H9 (cell line): ENCODE results near the gene UGT2B11. TPM values are rescaled to one million over a fixed set of nuclear protein-coding genes. Genes with fewer than 3 reads are reported as not detected.
"Not testable (repeated sequence)": the region's sequence is repeated elsewhere in the genome, so short reads cannot be mapped to it uniquely, and the experiment has no call there.

ENCODE experiments used
- DNase-seq: peaks from one replicate; pipeline ENCODE4 v3.0.0-alpha.2; 2017
- H2AFZ ChIP-seq: one replicate; pipeline ENCODE4 v1.6.1; 2013; ENCODE audit warnings: mild to moderate bottlenecking, low read length, control low read depth, moderate library complexity
- H2AK5ac ChIP-seq: 2 replicates; pipeline ENCODE4 v1.6.1; 2013; ENCODE audit warnings: low read length, control low read depth, mixed read lengths; ENCODE audit not compliant: insufficient read length
- H2BK120ac ChIP-seq: one replicate; pipeline ENCODE4 v1.6.1; 2013; ENCODE audit warnings: low read depth, mild to moderate bottlenecking, low read length, control low read depth, inconsistent platforms; ENCODE audit not compliant: poor library complexity, severe bottlenecking
- H2BK12ac ChIP-seq: 2 replicates; pipeline ENCODE4 v1.6.1; 2013; ENCODE audit warnings: low read length, control low read depth, mixed read lengths, low read depth; ENCODE audit not compliant: insufficient read length
- H2BK15ac ChIP-seq: 2 replicates; pipeline ENCODE4 v1.6.1; 2013; ENCODE audit warnings: low read depth, low read length, control low read depth
- H2BK20ac ChIP-seq: one replicate; pipeline ENCODE4 v1.6.1; 2013; ENCODE audit warnings: low read depth, mild to moderate bottlenecking, low read length, control low read depth, inconsistent platforms; ENCODE audit not compliant: poor library complexity, severe bottlenecking
- H2BK5ac ChIP-seq: 2 replicates; pipeline ENCODE4 v1.6.1; 2013; ENCODE audit warnings: low read length, control low read depth, mixed read lengths; ENCODE audit not compliant: insufficient read length
- H3K14ac ChIP-seq: 2 replicates; pipeline ENCODE4 v1.6.1; 2013; ENCODE audit warnings: low read length, control low read depth; ENCODE audit not compliant: insufficient read depth
- H3K18ac ChIP-seq: 2 replicates; pipeline ENCODE4 v1.6.1; 2013; ENCODE audit warnings: low read depth, mild to moderate bottlenecking, mixed read lengths, low read length, control low read depth; ENCODE audit not compliant: insufficient read length
- H3K23ac ChIP-seq: 2 replicates; pipeline ENCODE4 v1.6.1; 2013; ENCODE audit warnings: low read length, control low read depth, mixed read lengths, low read depth; ENCODE audit not compliant: insufficient read length
- H3K23me2 ChIP-seq: 2 replicates; pipeline ENCODE4 v1.6.1; 2013; ENCODE audit warnings: low read depth, mild to moderate bottlenecking, mixed read lengths, low read length, control low read depth; ENCODE audit not compliant: insufficient read length, poor library complexity, severe bottlenecking
- H3K27ac ChIP-seq: 2 replicates; pipeline ENCODE4 v1.5.1; 2013; ENCODE audit warnings: low read length, control low read depth, mixed read lengths, low read depth; ENCODE audit not compliant: insufficient read length
- H3K27me3 ChIP-seq: 2 replicates; pipeline ENCODE4 v1.6.1; 2013; ENCODE audit warnings: low read length, control low read depth, inconsistent platforms; ENCODE audit not compliant: insufficient read depth
- H3K4ac ChIP-seq: 2 replicates; pipeline ENCODE4 v1.6.1; 2013; ENCODE audit warnings: low read depth, mild to moderate bottlenecking, control low read depth, inconsistent platforms, low read length, moderate library complexity
- H3K4me1 ChIP-seq: 2 replicates; pipeline ENCODE4 v1.6.1; 2013; ENCODE audit warnings: low read length, control low read depth, inconsistent platforms; ENCODE audit not compliant: insufficient read depth
- H3K4me2 ChIP-seq: 2 replicates; pipeline ENCODE4 v1.6.1; 2013; ENCODE audit warnings: low read length, control low read depth, mixed read lengths; ENCODE audit not compliant: insufficient read length, insufficient read depth
- H3K56ac ChIP-seq: 2 replicates; pipeline ENCODE4 v1.6.1; 2013; ENCODE audit warnings: low read depth, mild to moderate bottlenecking, mixed read lengths, low read length, control low read depth; ENCODE audit not compliant: insufficient read length
- H3K79me1 ChIP-seq: 2 replicates; pipeline ENCODE4 v1.6.1; 2013; ENCODE audit warnings: low read depth, mild to moderate bottlenecking, moderate library complexity, low read length, control low read depth, inconsistent platforms; ENCODE audit not compliant: insufficient read depth, poor library complexity, severe bottlenecking
- H3K79me2 ChIP-seq: 2 replicates; pipeline ENCODE4 v1.6.1; 2013; ENCODE audit warnings: low read length, control low read depth, inconsistent platforms; ENCODE audit not compliant: insufficient read depth
- H3K9ac ChIP-seq: 2 replicates; pipeline ENCODE4 v1.6.1; 2013; ENCODE audit warnings: low read length, control low read depth, mixed read lengths; ENCODE audit not compliant: insufficient read length; ENCODE audit errors: extremely low read depth
- H3K9me3 ChIP-seq: one replicate; pipeline ENCODE4 v1.6.1; 2013; ENCODE audit warnings: low read depth, low read length, inconsistent platforms; ENCODE audit not compliant: control insufficient read depth
- H3T11ph ChIP-seq: one replicate; pipeline ENCODE4 v1.6.1; 2013; ENCODE audit warnings: mild to moderate bottlenecking, low read length, control low read depth, inconsistent platforms
- H4K20me1 ChIP-seq: one replicate; pipeline ENCODE4 v1.6.1; 2013; ENCODE audit not compliant: control insufficient read depth, insufficient read length, insufficient read depth
- H4K5ac ChIP-seq: 2 replicates; pipeline ENCODE4 v1.6.1; 2013; ENCODE audit warnings: low read depth, mild to moderate bottlenecking, mixed read lengths, low read length, control low read depth; ENCODE audit not compliant: insufficient read length
- H4K8ac ChIP-seq: replicated peaks from 2 replicates; pipeline ENCODE4 v1.6.1; 2013; ENCODE audit warnings: low read length, control low read depth, mixed read lengths, low read depth; ENCODE audit not compliant: insufficient read length
- H4K91ac ChIP-seq: 2 replicates; pipeline ENCODE4 v1.6.1; 2013; ENCODE audit warnings: low read depth, mild to moderate bottlenecking, moderate library complexity, mixed read lengths, low read length, control low read depth; ENCODE audit not compliant: insufficient read length
- H3K27ac Mint-ChIP-seq, 3 experiments: 2 replicates in 2 of 3; 3 replicates in 1 of 3; pipeline ENCODE4 v1.8.0; 2020 to 2021; ENCODE audit warnings: mixed read lengths in 3 of 3, mild to moderate bottlenecking in 1 of 3, moderate library complexity in 1 of 3
- H3K27me3 Mint-ChIP-seq: 2 replicates; pipeline ENCODE4 v1.8.0; 2021; ENCODE audit warnings: low read depth, mild to moderate bottlenecking, moderate library complexity, mixed read lengths
- H3K36me3 Mint-ChIP-seq, 3 experiments: 2 replicates in 2 of 3; 3 replicates in 1 of 3; pipeline ENCODE4 v1.8.0; 2020 to 2021; ENCODE audit warnings: low read depth in 3 of 3, mixed read lengths in 3 of 3; ENCODE audit not compliant: insufficient read depth in 1 of 3
- H3K4me1 Mint-ChIP-seq, 2 experiments: 2 replicates each; pipeline ENCODE4 v1.8.0; 2020; ENCODE audit warnings: mixed read lengths in 2 of 2
- H3K4me3 Mint-ChIP-seq, 2 experiments: 2 replicates in 1 of 2; 3 replicates in 1 of 2; pipeline ENCODE4 v1.8.0; 2020 to 2021; ENCODE audit warnings: mild to moderate bottlenecking in 2 of 2, mixed read lengths in 2 of 2, moderate library complexity in 1 of 2
- H3K9me3 Mint-ChIP-seq, 2 experiments: 2 replicates in 1 of 2; 3 replicates in 1 of 2; pipeline ENCODE4 v1.8.0; 2020; ENCODE audit warnings: mild to moderate bottlenecking in 2 of 2, mixed read lengths in 2 of 2, moderate library complexity in 1 of 2
- WGBS: extraction: QIAGEN DNeasy Blood & Tissue Kit; methylation state at CpG from one replicate; pipeline ENCODE4 v1.1.7; 2013; ENCODE audit warnings: missing lambda C conversion rate, low lambda C conversion rate, mixed read lengths; ENCODE audit not compliant: insufficient read length; ENCODE audit errors: extremely low coverage; 5-methylcytosine and 5-hydroxymethylcytosine counted together
- total RNA-seq: library from RNA; stranded (reverse); gene quantifications from 2 replicates; pipeline ENCODE4 v1.2.1, GENCODE V29; 2021

UGT2B11 gene
- total RNA-seq, 1 experiment from 2014 or later: not detected

DNA sequence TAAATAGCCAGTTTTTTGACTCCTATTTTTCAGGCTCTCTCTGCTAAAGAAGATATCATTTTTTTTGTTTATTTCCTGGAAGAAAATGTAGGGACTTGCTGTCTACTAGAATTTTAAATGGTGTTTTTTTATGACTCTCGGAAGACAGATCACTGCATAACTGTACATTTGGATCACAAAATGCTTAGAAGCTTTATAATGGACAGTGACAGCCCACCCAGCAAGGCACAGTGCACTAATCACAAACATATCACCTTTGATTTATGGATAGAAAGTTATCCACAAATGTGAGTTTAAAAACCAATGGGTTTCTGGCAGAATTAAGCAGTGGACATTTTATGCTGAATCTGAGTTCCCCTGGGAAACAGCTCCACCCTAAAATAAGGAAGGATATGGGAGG, 48.8 kb downstream of the UGT2B11 start:
- not testable (repeated sequence) for H4K91ac ChIP-seq, H3K27ac Mint-ChIP-seq, H3K4me1 Mint-ChIP-seq, H2BK5ac ChIP-seq, H3K4ac ChIP-seq, H4K8ac ChIP-seq, H4K20me1 ChIP-seq, H3K79me1 ChIP-seq, H2BK15ac ChIP-seq, H3K18ac ChIP-seq, H3K4me3 Mint-ChIP-seq, H3K27me3 Mint-ChIP-seq, H3K23ac ChIP-seq, H3K14ac ChIP-seq, H3K9ac ChIP-seq, H3K27ac ChIP-seq, H3K4me1 ChIP-seq, H2AK5ac ChIP-seq, DNase-seq, H4K5ac ChIP-seq, H2BK120ac ChIP-seq, H3T11ph ChIP-seq, H3K27me3 ChIP-seq, H3K23me2 ChIP-seq, H2BK12ac ChIP-seq, H3K9me3 ChIP-seq, H3K4me2 ChIP-seq, H3K56ac ChIP-seq, H2AFZ ChIP-seq, H2BK20ac ChIP-seq, H3K79me2 ChIP-seq
- no CpG with 5 or more reads among the region's 1 CpG for WGBS
- H3K9me3 Mint-ChIP-seq: peaks cover 10 to 11% of the 10 kb centered on the region in 2 experiments
- H3K36me3 Mint-ChIP-seq: peaks cover 0 to 13% (median 4%) of the 10 kb centered on the region in 3 experiments; a peak in 5 of 7 replicates
